Body of pancreas (tissue), 4 donors: Measurements from ENCODE around the gene NEDD4. TPM values are rescaled to one million over a fixed set of nuclear protein-coding genes. Genes with fewer than 3 reads are reported as not detected.
"Not testable (repeated sequence)": the region's sequence is repeated elsewhere in the genome, so short reads cannot be mapped to it uniquely, and the experiment has no call there.

Experiments used
- ATAC-seq: fragments of 150-250 bp; one replicate; pipeline ENCODE4 v1.9.1; 2016
- DNase-seq, 4 donors: peaks; one replicate each; pipeline ENCODE4 v3.0.0-alpha.2; 2019
- H3K27ac ChIP-seq, 4 donors: fragments of 200-600 bp; sonication (generic); 1 replicate in 3 of 4; 2 replicates in 1 of 4; pipeline versions ENCODE4 v1.5.1 to v1.6.1; 2016 to 2019; ENCODE audit warnings: mild to moderate bottlenecking in 1 of 4, mixed read lengths in 1 of 4, moderate library complexity in 1 of 4
- H3K27me3 ChIP-seq, 2 donors: fragments of 200-600 bp; sonication (generic); one replicate each; pipeline ENCODE4 v1.6.0; 2016; ENCODE audit warnings: mild to moderate bottlenecking in 1 of 2
- H3K36me3 ChIP-seq, 2 donors: fragments of 200-600 bp; sonication (generic); replicated peaks in 1 of 2; 2 replicates each; pipeline ENCODE4 v1.5.1; 2016; ENCODE audit warnings: low read depth in 2 of 2; ENCODE audit not compliant: insufficient read depth in 1 of 2
- H3K4me1 ChIP-seq: fragments of 200-600 bp; sonication (generic); one replicate; pipeline ENCODE4 v1.6.0; 2016
- H3K4me3 ChIP-seq, 2 donors: fragments of 200-600 bp; sonication (generic); 1 replicate in 1 of 2; 2 replicates in 1 of 2; pipeline ENCODE4 v1.5.1; 2016 to 2019
- H3K9me3 ChIP-seq, 3 donors: fragments of 200-600 bp; sonication (generic); 1 replicate in 2 of 3; 2 replicates in 1 of 3; pipeline ENCODE4 v1.5.1; 2016
- POLR2A ChIP-seq, 3 donors: fragments of 450-650 bp; IDR thresholded peaks; one replicate each; pipeline ENCODE4 v1.6.1; 2016; ENCODE audit warnings: antibody characterized with exemption in 3 of 3, mild to moderate bottlenecking in 2 of 3
- WGBS, 2 donors: methylation state at CpG; one replicate each; pipeline ENCODE4 v1.1.5; 2017; 5-methylcytosine and 5-hydroxymethylcytosine counted together
- intact Hi-C: fragments of 100-400 bp; cut with DNase I; formaldehyde crosslinking; loops from one replicate; pipeline ENCODE4 v1.15.1; 2023
- total RNA-seq, 2 donors: library from RNA; depleted of rRNA; stranded (reverse); fragments of >200 nt; gene quantifications; one replicate each; pipeline ENCODE4 v1.1.0, GENCODE V29; 2016
- TF ChIP-seq, protein P1 (sequence below), 7 experiments: fragments of 450-650 bp in 4 of 7; fragments of 200-600 bp in 3 of 7; sonication (generic) in 3 of 7; IDR thresholded peaks; one replicate each; pipeline ENCODE4 v1.5.1; 2016 to 2019; ENCODE audit warnings: antibody characterized with exemption in 7 of 7

NEDD4 gene
- total RNA-seq, 2 donors from 2014 or later, result 3.0 to 8.0 TPM

DNA sequence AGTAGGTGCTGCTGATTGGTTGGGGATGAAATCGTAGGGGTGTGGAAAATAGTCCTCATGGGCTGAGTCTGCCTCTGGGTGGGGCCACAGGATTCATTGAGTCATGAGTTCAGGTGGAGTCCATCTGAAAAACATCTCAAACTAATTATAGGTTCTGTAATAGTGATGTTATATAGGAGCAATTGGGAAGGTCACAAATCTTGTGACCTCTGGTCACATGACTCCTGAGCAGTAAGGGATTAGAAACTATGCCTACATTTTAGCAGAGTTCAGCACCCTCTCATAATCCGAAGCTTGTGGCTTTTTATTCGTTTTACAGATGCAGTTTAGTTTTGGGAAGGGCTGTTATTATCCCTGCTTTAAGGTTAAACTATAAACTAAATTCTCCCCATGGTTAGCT, 22.9 kb upstream of the NEDD4 start:
- H3K4me3 ChIP-seq, result no peak overlapping the region
- intact Hi-C loops, result no loop called here
- ATAC-seq, result no peak
- no peaks in the 10 kb centered on the region for H3K27me3 ChIP-seq
- DNase-seq, result no peak
- WGBS, 2 donors, result 49 to 57% methylated on average over 3 of the region's 3 CpGs
- H3K27ac ChIP-seq, result no peak overlapping the region
- H3K4me1 ChIP-seq, result no peaks in the 10 kb centered on the region
- H3K36me3 ChIP-seq, result no peaks in the 10 kb centered on the region
- TF ChIP-seq POLR2A (IDR thresholded peaks at IDR 0.05), result no peak
- TF ChIP-seq, protein P1, sequence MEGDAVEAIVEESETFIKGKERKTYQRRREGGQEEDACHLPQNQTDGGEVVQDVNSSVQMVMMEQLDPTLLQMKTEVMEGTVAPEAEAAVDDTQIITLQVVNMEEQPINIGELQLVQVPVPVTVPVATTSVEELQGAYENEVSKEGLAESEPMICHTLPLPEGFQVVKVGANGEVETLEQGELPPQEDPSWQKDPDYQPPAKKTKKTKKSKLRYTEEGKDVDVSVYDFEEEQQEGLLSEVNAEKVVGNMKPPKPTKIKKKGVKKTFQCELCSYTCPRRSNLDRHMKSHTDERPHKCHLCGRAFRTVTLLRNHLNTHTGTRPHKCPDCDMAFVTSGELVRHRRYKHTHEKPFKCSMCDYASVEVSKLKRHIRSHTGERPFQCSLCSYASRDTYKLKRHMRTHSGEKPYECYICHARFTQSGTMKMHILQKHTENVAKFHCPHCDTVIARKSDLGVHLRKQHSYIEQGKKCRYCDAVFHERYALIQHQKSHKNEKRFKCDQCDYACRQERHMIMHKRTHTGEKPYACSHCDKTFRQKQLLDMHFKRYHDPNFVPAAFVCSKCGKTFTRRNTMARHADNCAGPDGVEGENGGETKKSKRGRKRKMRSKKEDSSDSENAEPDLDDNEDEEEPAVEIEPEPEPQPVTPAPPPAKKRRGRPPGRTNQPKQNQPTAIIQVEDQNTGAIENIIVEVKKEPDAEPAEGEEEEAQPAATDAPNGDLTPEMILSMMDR (IDR thresholded peaks at IDR 0.05), result no peak
- H3K9me3 ChIP-seq, result no peaks in the 10 kb centered on the region

DNA sequence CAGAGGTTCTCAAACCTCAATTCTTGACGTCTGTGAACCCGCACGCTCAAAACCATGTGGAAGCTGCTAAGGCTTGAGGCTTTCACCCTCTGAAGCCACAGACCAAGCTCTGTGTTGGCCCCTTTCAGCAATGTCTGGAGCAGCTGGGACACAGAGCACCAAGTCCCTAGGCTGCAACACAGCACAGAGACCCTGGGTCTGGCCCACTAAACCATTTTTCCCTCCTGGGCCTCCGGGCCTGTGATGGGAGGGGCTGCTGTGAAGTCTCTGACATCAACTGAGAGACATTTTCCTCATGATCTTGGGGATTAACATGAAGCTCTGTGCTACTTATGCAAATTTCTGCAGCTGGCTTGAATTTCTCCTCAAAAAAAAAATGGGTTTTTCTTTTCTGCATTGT, 21.3 kb upstream of the NEDD4 start:
- intact Hi-C loops, result no loop called here

DNA sequence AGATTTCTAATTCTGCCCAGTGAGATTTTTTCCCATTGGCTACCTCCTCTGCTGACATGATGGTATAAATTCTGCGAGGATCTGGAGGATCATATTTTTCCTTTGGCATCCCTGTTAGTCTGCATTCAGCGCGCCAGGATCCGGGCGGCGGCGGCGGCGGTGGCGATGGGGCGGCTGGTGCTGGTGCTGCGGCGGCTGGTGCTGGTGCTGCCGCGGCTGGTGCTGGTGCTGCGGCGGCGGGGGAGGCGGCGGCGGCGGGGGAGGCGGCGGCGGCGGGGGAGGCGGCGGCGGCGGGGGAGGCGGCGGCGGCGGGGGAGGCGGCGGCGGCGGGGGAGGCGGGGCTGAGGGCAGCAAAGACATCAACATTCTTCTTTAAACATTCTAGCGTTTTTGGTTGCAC, 13.6 kb upstream of the NEDD4 start:
- intact Hi-C loops, H3K27me3 ChIP-seq, H3K4me1 ChIP-seq, H3K9me3 ChIP-seq, ATAC-seq, H3K36me3 ChIP-seq, H3K27ac ChIP-seq, H3K4me3 ChIP-seq: not testable (repeated sequence)
- peak in 2 of 4 donors; percentile 20 to 34 for DNase-seq
- WGBS, 2 donors, result 24 to 43% methylated on average over 19 to 39 of the region's 40 CpGs

More for the DNA sequence above, 21.3 kb upstream of the NEDD4 start:
- no peaks in the 10 kb centered on the region for H3K9me3 ChIP-seq
- no peak overlapping the region for H3K27ac ChIP-seq
- ATAC-seq (no peak), DNase-seq (no peak)
- WGBS, 2 donors, result 90 to 92% methylated on average over 4 of the region's 4 CpGs
- no peak overlapping the region for H3K4me3 ChIP-seq
- H3K4me1 ChIP-seq, result no peaks in the 10 kb centered on the region
- H3K27me3 ChIP-seq, result no peaks in the 10 kb centered on the region
- TF ChIP-seq POLR2A (IDR thresholded peaks at IDR 0.05), result no peak
- TF ChIP-seq, protein P1 (IDR thresholded peaks at IDR 0.05), result no peak
- H3K36me3 ChIP-seq, result no peaks in the 10 kb centered on the region

DNA sequence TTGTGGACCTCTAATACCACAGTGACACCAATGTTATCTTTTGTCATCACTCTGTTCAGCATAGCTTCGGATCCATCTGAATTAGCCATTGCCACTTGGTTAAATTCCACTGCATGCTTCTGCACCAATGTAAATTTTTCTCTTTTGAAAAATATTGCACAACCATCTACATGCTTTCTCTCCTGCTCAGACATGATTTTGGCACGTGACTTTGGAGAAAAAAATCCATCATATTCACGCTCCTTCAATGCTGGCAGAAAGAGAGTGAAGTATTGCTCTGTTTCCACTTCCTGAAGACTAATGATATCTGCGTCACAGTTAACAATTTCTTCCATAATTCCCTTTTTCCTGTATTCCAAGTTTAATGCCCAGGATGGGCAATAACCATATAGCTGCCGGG, 13.0 kb upstream of the NEDD4 start:
- H3K27ac ChIP-seq, H3K4me3 ChIP-seq, H3K4me1 ChIP-seq, H3K36me3 ChIP-seq, intact Hi-C loops, DNase-seq, H3K27me3 ChIP-seq, ATAC-seq, H3K9me3 ChIP-seq: not testable (repeated sequence)
- 66 to 69% methylated on average over 5 of the region's 5 CpGs for WGBS, 2 donors

DNA sequence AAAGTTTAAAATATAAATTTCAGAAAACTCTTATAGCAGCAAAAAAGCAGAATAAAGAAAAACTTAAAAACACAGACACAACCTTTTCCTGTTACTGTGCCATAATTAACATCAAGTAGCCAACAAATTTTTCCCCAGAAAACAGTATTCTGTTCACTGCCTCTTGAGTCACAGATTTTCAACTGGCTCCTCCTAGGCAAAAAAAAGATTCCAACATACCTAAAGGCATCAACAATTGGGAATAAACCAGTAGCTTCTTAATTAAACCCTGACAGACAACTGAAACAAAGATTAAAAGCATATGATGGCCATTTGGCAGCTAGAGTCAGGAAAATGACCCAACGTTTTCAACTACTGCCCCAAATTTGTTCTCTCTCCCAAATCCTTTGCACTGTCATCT, 10.9 kb upstream of the NEDD4 start:
- ATAC-seq, H3K9me3 ChIP-seq, H3K27ac ChIP-seq, intact Hi-C loops, H3K36me3 ChIP-seq, H3K4me3 ChIP-seq, H3K27me3 ChIP-seq, H3K4me1 ChIP-seq, DNase-seq: not testable (repeated sequence)
- WGBS, 2 donors, result 55 to 63% methylated on average over 1 of the region's 1 CpG

DNA sequence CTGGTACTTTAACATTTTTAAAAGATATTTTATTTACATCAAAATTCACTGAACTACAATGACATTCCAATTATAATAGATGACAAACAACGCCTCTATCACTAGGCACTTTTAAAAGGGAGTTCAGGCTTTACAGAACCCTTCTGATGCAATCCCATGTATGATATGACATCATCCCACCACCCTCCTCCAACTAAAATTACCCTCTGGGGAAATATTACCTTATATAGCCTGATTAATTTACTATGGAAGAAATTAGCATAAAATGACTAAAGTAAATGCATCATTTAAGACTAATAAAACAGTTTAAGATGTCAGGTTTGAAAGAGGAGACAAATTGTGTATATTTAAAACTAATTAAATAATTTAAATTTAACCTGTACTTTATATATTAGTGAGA, 10.4 kb upstream of the NEDD4 start:
- 73 to 82% methylated on average over 1 of the region's 1 CpG for WGBS, 2 donors
- H3K4me3 ChIP-seq, H3K27me3 ChIP-seq, DNase-seq, H3K27ac ChIP-seq, H3K9me3 ChIP-seq, ATAC-seq, H3K4me1 ChIP-seq, intact Hi-C loops, H3K36me3 ChIP-seq: not testable (repeated sequence)

DNA sequence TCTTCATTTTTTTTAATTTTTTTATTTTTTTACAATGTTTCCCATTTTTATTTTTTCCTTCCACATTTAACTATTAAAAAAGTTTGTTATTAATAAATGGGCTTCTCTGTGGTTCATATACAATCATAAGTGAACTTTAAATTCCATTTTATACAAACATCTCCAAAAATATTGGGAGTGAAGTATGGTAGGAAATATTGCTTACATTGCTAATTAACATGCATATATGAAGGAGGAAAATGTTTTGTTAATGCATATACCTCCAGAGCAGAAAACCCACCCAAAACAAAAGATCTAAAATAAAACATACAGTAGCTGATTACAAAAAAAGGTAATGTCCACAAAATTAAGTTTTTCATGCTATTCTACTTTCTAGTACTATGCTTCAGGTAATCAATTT, 9.9 kb upstream of the NEDD4 start:
- intact Hi-C loops, H3K9me3 ChIP-seq, H3K36me3 ChIP-seq, H3K4me3 ChIP-seq, DNase-seq, H3K27ac ChIP-seq, ATAC-seq, H3K4me1 ChIP-seq, H3K27me3 ChIP-seq: not testable (repeated sequence)
